Liver (tissue), 3 donors: ENCODE measurements around the gene MBD6.

Experiments used
- CTCF ChIP-seq: fragments of 150-350 bp; IDR thresholded peaks from 2 replicates; pipeline ENCODE4 v1.5.1; 2017; ENCODE audit warnings: improper control_type of control experiment, low read depth, low read length; ENCODE audit not compliant: missing input control
- EGR1 ChIP-seq, 2 donors: IDR thresholded peaks; 2 replicates each; pipeline ENCODE4 v1.6.1; 2016 to 2018; ENCODE audit warnings: antibody characterized with exemption in 2 of 2, low read depth in 2 of 2
- FOXA1 ChIP-seq: IDR thresholded peaks from 2 replicates; pipeline ENCODE4 v1.6.1; 2016; ENCODE audit warnings: antibody characterized with exemption
- GABPA ChIP-seq, 2 donors: IDR thresholded peaks in 1 of 2; conservative IDR thresholded peaks in 1 of 2; 2 replicates each; pipeline ENCODE4 v1.6.1; 2016; ENCODE audit warnings: antibody characterized with exemption in 2 of 2, mild to moderate bottlenecking in 1 of 2, moderate library complexity in 1 of 2
- JUND ChIP-seq, 2 donors: IDR thresholded peaks; 2 replicates each; pipeline ENCODE4 v1.6.1; 2016; ENCODE audit warnings: antibody characterized with exemption in 2 of 2
- MAX ChIP-seq: IDR thresholded peaks from 2 replicates; pipeline ENCODE4 v1.6.1; 2016; ENCODE audit warnings: antibody characterized with exemption
- RAD21 ChIP-seq, 2 donors: IDR thresholded peaks; 2 replicates each; pipeline ENCODE4 v1.6.1; 2016; ENCODE audit warnings: antibody characterized with exemption in 2 of 2, mild to moderate bottlenecking in 2 of 2
- REST ChIP-seq: IDR thresholded peaks from 2 replicates; pipeline ENCODE4 v1.6.1; 2016; ENCODE audit warnings: antibody characterized with exemption, mild to moderate bottlenecking
- RXRA ChIP-seq, 2 donors: IDR thresholded peaks; 2 replicates each; pipeline ENCODE4 v1.6.1; 2017 to 2018; ENCODE audit warnings: antibody characterized with exemption in 2 of 2, mild to moderate bottlenecking in 1 of 2
- SP1 ChIP-seq: IDR thresholded peaks from 2 replicates; pipeline ENCODE4 v1.6.1; 2018; ENCODE audit warnings: antibody characterized with exemption, mild to moderate bottlenecking
- TAF1 ChIP-seq: conservative IDR thresholded peaks from 2 replicates; pipeline ENCODE4 v1.6.1; 2016; ENCODE audit warnings: antibody characterized with exemption, mild to moderate bottlenecking
- YY1 ChIP-seq: IDR thresholded peaks from 2 replicates; pipeline ENCODE4 v1.6.1; 2016; ENCODE audit warnings: antibody characterized with exemption, mild to moderate bottlenecking
- TF ChIP-seq, protein P1 (sequence below): IDR thresholded peaks from 2 replicates; pipeline ENCODE4 v1.6.1; 2016; ENCODE audit warnings: antibody characterized with exemption
- donor health status: healthy.
- donor health status: healthy.

GRCh38 chr12:57483466-57483865 is 39.2 kb upstream of the MBD6 start:
- TF ChIP-seq CTCF (no peak), GABPA (IDR thresholded peaks at IDR 0.05 in 1 of 2, conservative IDR thresholded peaks at IDR 0.05 in 1 of 2) (no peak), REST (no peak), RAD21 (IDR thresholded peaks at IDR 0.05) (no peak), FOXA1 (no peak), EGR1 (IDR thresholded peaks at IDR 0.05; ENCODE audit: low read depth in 2 of 2) (no peak), RXRA (IDR thresholded peaks at IDR 0.05) (no peak), JUND (IDR thresholded peaks at IDR 0.05) (no peak), YY1 (no peak), TAF1 (no peak), MAX (no peak), SP1 (no peak)
- TF ChIP-seq, protein P1, sequence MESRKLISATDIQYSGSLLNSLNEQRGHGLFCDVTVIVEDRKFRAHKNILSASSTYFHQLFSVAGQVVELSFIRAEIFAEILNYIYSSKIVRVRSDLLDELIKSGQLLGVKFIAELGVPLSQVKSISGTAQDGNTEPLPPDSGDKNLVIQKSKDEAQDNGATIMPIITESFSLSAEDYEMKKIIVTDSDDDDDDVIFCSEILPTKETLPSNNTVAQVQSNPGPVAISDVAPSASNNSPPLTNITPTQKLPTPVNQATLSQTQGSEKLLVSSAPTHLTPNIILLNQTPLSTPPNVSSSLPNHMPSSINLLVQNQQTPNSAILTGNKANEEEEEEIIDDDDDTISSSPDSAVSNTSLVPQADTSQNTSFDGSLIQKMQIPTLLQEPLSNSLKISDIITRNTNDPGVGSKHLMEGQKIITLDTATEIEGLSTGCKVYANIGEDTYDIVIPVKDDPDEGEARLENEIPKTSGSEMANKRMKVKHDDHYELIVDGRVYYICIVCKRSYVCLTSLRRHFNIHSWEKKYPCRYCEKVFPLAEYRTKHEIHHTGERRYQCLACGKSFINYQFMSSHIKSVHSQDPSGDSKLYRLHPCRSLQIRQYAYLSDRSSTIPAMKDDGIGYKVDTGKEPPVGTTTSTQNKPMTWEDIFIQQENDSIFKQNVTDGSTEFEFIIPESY = no peak
